DOHH2 (cell line): ENCODE results near the gene NF1.

ENCODE experiments used
- H3F3A ChIP-seq: fragments of 200-600 bp; sonication (generic), shearing (Covaris generic); 2 replicates; pipeline ENCODE4 v1.6.0; 2016; ENCODE audit warnings: antibody characterized with exemption, mild to moderate bottlenecking; ENCODE audit not compliant: control insufficient read depth, insufficient read depth
- H3K27ac ChIP-seq: fragments of 200-600 bp; sonication (generic); 2 replicates; pipeline ENCODE4 v1.5.1; 2014; ENCODE audit warnings: low read depth, mild to moderate bottlenecking, low read length, moderate library complexity
- H3K27me3 ChIP-seq: fragments of 200-600 bp; sonication (generic); 2 replicates; pipeline ENCODE4 v1.6.1; 2014; ENCODE audit warnings: mild to moderate bottlenecking, low read length, mixed read lengths; ENCODE audit not compliant: control insufficient read depth
- H3K36me3 ChIP-seq: fragments of 200-600 bp; sonication (generic); 2 replicates; pipeline ENCODE4 v1.6.1; 2014; ENCODE audit warnings: mild to moderate bottlenecking, low read length, moderate library complexity, mixed read lengths; ENCODE audit not compliant: control insufficient read depth
- H3K4me1 ChIP-seq: fragments of 200-600 bp; sonication (generic); 2 replicates; pipeline ENCODE4 v1.6.1; 2014; ENCODE audit warnings: mild to moderate bottlenecking, low read length, mixed read lengths; ENCODE audit not compliant: control insufficient read depth
- H3K4me2 ChIP-seq: fragments of 200-600 bp; sonication (generic); 2 replicates; pipeline ENCODE4 v1.6.0; 2014; ENCODE audit warnings: mild to moderate bottlenecking, low read length, moderate library complexity
- H3K4me3 ChIP-seq: fragments of 200-600 bp; sonication (generic); 2 replicates; pipeline ENCODE4 v1.5.1; 2014; ENCODE audit warnings: mild to moderate bottlenecking, low read length, mixed read lengths
- H3K79me2 ChIP-seq: fragments of 200-600 bp; sonication (generic); 2 replicates; pipeline ENCODE4 v1.6.1; 2014; ENCODE audit warnings: mild to moderate bottlenecking, low read length, mixed read lengths; ENCODE audit not compliant: control insufficient read depth
- H3K9me2 ChIP-seq: fragments of 200-600 bp; sonication (generic); replicated peaks from 2 replicates; pipeline ENCODE4 v1.6.1; 2014; ENCODE audit warnings: mild to moderate bottlenecking, low read length, mixed read lengths; ENCODE audit not compliant: control insufficient read depth
- H3K9me3 ChIP-seq: fragments of 200-600 bp; sonication (generic); 2 replicates; pipeline ENCODE4 v1.6.1; 2014; ENCODE audit warnings: antibody characterized with exemption, low read length, mixed read lengths; ENCODE audit not compliant: control insufficient read depth, insufficient read depth
- H4K20me1 ChIP-seq: fragments of 200-600 bp; sonication (generic); 2 replicates; pipeline ENCODE4 v1.6.0; 2014; ENCODE audit warnings: low read depth, mild to moderate bottlenecking, antibody characterized with exemption, low read length, moderate library complexity; ENCODE audit not compliant: control insufficient read depth, insufficient read depth
- EZH2phosphoT487 ChIP-seq: fragments of 200-600 bp; sonication (generic); IDR thresholded peaks from 2 replicates; pipeline ENCODE4 v1.6.1; 2017; ENCODE audit warnings: borderline replicate concordance, mild to moderate bottlenecking, antibody characterized with exemption, low read length, moderate library complexity, mixed read lengths
- TF ChIP-seq, protein P1 (sequence below): fragments of 200-600 bp; sonication (generic); IDR thresholded peaks from one replicate; pipeline ENCODE4 v1.5.1; 2014; ENCODE audit warnings: antibody characterized with exemption, mild to moderate bottlenecking, low read depth, low read length; ENCODE audit not compliant: poor library complexity, severe bottlenecking

NF1 gene

DNA sequence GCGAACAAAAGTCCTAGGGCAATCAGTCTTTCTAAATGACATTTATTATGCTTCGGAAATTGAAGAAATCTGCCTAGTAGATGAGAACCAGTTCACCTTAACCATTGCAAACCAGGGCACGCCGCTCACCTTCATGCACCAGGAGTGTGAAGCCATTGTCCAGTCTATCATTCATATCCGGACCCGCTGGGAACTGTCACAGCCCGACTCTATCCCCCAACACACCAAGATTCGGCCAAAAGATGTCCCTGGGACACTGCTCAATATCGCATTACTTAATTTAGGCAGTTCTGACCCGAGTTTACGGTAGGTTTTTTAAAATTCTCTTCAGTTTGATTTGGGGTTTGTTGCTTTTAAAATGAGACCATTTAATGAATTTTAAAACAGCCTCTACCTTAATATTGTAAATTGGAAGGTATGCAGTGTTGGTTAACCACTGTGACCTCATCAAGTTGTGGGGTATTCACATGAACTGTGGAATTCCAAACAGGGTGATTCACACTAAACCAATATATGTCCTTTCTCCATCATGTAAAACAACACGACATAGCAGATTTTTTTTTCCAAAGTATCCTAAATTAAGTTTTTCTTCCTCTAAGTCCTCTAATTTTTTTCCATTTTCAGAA is 232.9 kb downstream of the NF1 start:
- no peak overlapping the region for H3K27ac ChIP-seq
- peaks cover 9% of the 10 kb centered on the region for H3K79me2 ChIP-seq
- no peaks in the 10 kb centered on the region for H3K9me3 ChIP-seq
- H3K4me1 ChIP-seq = peaks cover 2% of the 10 kb centered on the region; the same call in 1 of the 2 replicates
- H3K4me2 ChIP-seq = no peak overlapping the region
- H4K20me1 ChIP-seq = no peaks in the 10 kb centered on the region
- no peaks in the 10 kb centered on the region for H3K9me2 ChIP-seq
- TF ChIP-seq, protein P1, sequence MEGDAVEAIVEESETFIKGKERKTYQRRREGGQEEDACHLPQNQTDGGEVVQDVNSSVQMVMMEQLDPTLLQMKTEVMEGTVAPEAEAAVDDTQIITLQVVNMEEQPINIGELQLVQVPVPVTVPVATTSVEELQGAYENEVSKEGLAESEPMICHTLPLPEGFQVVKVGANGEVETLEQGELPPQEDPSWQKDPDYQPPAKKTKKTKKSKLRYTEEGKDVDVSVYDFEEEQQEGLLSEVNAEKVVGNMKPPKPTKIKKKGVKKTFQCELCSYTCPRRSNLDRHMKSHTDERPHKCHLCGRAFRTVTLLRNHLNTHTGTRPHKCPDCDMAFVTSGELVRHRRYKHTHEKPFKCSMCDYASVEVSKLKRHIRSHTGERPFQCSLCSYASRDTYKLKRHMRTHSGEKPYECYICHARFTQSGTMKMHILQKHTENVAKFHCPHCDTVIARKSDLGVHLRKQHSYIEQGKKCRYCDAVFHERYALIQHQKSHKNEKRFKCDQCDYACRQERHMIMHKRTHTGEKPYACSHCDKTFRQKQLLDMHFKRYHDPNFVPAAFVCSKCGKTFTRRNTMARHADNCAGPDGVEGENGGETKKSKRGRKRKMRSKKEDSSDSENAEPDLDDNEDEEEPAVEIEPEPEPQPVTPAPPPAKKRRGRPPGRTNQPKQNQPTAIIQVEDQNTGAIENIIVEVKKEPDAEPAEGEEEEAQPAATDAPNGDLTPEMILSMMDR = no peak
- peaks cover 40% of the 10 kb centered on the region for H3K36me3 ChIP-seq
- no peaks in the 10 kb centered on the region for H3F3A ChIP-seq
- H3K27me3 ChIP-seq = no peaks in the 10 kb centered on the region
- no peak overlapping the region for H3K4me3 ChIP-seq

DNA sequence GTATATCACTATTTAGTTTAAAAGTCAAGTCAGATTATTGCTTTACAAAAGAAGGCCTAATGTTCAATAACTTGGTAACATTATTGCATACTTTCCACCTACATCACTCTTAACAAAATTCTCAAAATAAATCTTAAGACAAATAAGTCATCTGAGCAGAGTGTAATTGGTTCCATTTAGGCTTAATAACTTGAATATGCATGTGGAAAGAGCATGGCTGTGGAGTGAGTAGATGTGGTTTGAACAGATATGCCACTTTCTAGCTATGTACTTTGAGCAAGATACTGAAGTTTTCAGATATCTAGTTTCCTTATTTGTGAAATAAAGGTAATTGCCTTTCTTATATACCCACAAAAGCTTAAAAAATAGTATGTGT is 233.4 kb downstream of the NF1 start:
- Histone ChIP-seq H3K4me3 (no peak overlapping the region), H3K4me2 (no peak overlapping the region)

DNA sequence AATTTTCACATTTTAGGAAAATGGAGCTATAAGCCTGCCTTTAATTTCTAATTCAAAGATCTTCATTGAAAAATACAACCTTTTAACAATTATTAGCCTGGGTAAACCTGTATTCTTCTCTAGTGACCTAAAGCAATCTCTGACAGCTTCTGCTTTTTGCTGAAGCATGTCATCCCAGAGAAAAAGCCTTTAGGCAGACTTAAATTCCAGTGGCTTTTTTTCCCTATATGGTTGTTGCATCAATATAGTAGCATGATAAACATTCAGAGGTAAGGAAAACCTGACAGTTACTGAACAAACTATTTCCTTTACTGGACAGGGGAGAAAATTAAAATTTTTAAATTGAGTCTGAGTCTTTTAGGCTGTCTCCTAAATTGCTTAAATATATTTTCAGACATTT is 234.4 kb downstream of the NF1 start:
- peaks cover 43% of the 10 kb centered on the region for H3K36me3 ChIP-seq
- H3K9me3 ChIP-seq = no peaks in the 10 kb centered on the region
- no peaks in the 10 kb centered on the region for H3K27me3 ChIP-seq
- no peak for TF ChIP-seq EZH2phosphoT487
- TF ChIP-seq, protein P1 = no peak
- no peak overlapping the region for H3K4me2 ChIP-seq
- H3K9me2 ChIP-seq = no peaks in the 10 kb centered on the region
- no peaks in the 10 kb centered on the region for H4K20me1 ChIP-seq
- H3F3A ChIP-seq = no peaks in the 10 kb centered on the region; the same call in 1 of the 2 replicates
- H3K79me2 ChIP-seq = no peaks in the 10 kb centered on the region
- no peak overlapping the region for H3K4me3 ChIP-seq
- H3K27ac ChIP-seq = no peak overlapping the region
- no peaks in the 10 kb centered on the region for H3K4me1 ChIP-seq

More for the DNA sequence above, 233.4 kb downstream of the NF1 start:
- Histone ChIP-seq H3K79me2 (peaks cover 4% of the 10 kb centered on the region), H3K36me3 (peaks cover 40% of the 10 kb centered on the region), H3K9me2 (no peaks in the 10 kb centered on the region), H4K20me1 (no peaks in the 10 kb centered on the region), H3K27ac (no peak overlapping the region), H3K9me3 (no peaks in the 10 kb centered on the region), H3K27me3 (no peaks in the 10 kb centered on the region), H3K4me1 (no peaks in the 10 kb centered on the region), H3F3A (no peaks in the 10 kb centered on the region; the same call in 1 of the 2 replicates)
- TF ChIP-seq, protein P1 = no peak
- no peak for TF ChIP-seq EZH2phosphoT487
